Psoas muscle (tissue), 8 donors: ENCODE measurements around the gene SRPRB. TPM values are rescaled to one million over a fixed set of nuclear protein-coding genes. Genes with fewer than 3 reads are reported as not detected.

Experiments
- ATAC-seq, 4 donors: fragments of 200-7000 bp; cut with Tn5 transposase; one replicate each; pipeline ENCODE4 v1.9.1; 2020; ENCODE audit warnings: moderate library complexity in 3 of 4, mild to moderate bottlenecking in 2 of 4
- DNase-seq, 2 donors: peaks; one replicate each; pipeline ENCODE4 v3.0.0-alpha.2; 2020
- H3K27ac ChIP-seq: fragments of 200-600 bp; one replicate; pipeline ENCODE4 v1.8.0; 2022
- H3K27me3 ChIP-seq, 3 donors: fragments of 200-600 bp in 1 of 3; one replicate each; pipeline versions ENCODE4 v1.6.1 to v1.8.0; 2013 to 2022; ENCODE audit warnings: low read length in 2 of 3, mild to moderate bottlenecking in 2 of 3, moderate library complexity in 1 of 3; ENCODE audit not compliant: insufficient read depth in 3 of 3
- H3K36me3 ChIP-seq, 2 donors: fragments of 200-600 bp in 1 of 2; one replicate each; pipeline versions ENCODE4 v1.6.1 to v1.8.0; 2013 to 2022; ENCODE audit warnings: low read depth in 1 of 2, mild to moderate bottlenecking in 1 of 2, moderate library complexity in 1 of 2; ENCODE audit not compliant: insufficient read depth in 1 of 2
- H3K4me1 ChIP-seq: fragments of 200-600 bp; one replicate; pipeline ENCODE4 v1.8.0; 2022
- H3K4me3 ChIP-seq: fragments of 200-600 bp; one replicate; pipeline ENCODE4 v1.8.0; 2022; ENCODE audit warnings: mild to moderate bottlenecking
- H3K9me3 ChIP-seq: fragments of 200-600 bp; one replicate; pipeline ENCODE4 v1.8.0; 2022
- WGBS, 3 donors: extraction: QIAGEN DNeasy Blood & Tissue Kit; methylation state at CpG; one replicate each; pipeline versions ENCODE4 v1.1.6 to v1.1.7; 2013; 5-methylcytosine and 5-hydroxymethylcytosine counted together
- intact Hi-C, 2 donors: fragments of 100-400 bp; cut with DNase I; formaldehyde crosslinking; loops; one replicate each; pipeline versions ENCODE4 v1.11.0 to v1.14.2; 2022
- polyA plus RNA-seq, 3 donors: library from polyadenylated mRNA; stranded (reverse); fragments of 200-250 nt; gene quantifications; one replicate each; pipeline ENCODE4 v1.2.3, GENCODE V29; 2013
- total RNA-seq, 4 donors: library from RNA; stranded (reverse); fragmentation: NEBNext Ultra II Directional in 2 of 4; extraction: Animal tissue kit (Norgen Biotek cat#: 25700) in 2 of 4; gene quantifications; one replicate each; pipeline versions ENCODE4 v1.2.1 to v1.2.4, GENCODE V29; 2021 to 2023
- TF ChIP-seq, protein P1 (sequence below): fragments of 200-600 bp; IDR thresholded peaks from one replicate; pipeline ENCODE4 v1.8.0; 2022; ENCODE audit warnings: antibody characterized with exemption
- donor health status: healthy with polysubstance abuse.
- donor health status: DM: no; HTN: no; CAD: no; lungs with moderate emphysema.
- donor health status: Bipolar disorder and iron deficiency.
- donor health status: healthy.
- donor health status: DM: yes; HTN: yes; CAD: no.
- donor health status: DM: no; HTN: no; CAD: no.
- donor health status: DM: no; HTN: no; CAD: no.
- donor health status: DM: yes; HTN: yes; CAD: no.

SRPRB gene
- total and polyA plus RNA-seq, 7 donors: 28.0 to 70.4 (median 45.0) TPM

DNA sequence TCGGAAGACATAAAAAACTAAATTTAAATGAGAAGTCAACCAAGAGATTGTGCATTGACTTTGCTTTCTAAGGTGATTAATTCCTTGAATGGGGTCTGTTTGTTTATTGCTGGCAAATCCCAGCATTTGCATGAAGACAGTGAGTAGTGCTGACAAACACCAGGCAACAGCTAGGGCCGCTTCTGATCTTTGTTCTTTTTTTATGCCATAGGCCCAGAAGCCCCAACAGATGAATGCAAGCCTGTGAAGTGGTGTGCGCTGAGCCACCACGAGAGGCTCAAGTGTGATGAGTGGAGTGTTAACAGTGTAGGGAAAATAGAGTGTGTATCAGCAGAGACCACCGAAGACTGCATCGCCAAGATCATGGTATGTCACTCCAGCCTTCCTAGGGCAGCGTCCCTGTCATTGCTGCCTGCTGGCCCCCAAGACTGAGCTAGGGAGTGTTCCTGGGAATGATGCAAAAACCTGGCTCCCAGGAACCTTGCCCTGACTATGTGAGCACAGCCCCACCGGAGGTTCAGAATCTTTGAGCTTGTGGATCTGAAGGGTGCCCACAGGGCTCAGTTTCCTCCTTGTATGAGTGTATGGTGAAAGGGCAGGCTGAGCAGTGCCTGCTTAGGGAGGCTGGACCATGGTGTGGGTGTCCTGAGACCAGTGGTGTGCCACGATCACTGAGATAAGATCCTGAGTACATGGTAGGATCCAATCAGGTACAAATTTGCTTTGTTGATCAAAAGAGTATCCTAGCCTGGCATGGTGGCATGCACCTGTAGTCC lies 46.5 kb upstream of the SRPRB start:
- no peaks in the 10 kb centered on the region for H3K4me1 ChIP-seq
- H3K27ac ChIP-seq: no peak overlapping the region
- no peak overlapping the region for H3K4me3 ChIP-seq
- H3K27me3 ChIP-seq: peaks cover 0 to 8% (median 0%) of the 10 kb centered on the region in 3 donors
- TF ChIP-seq, protein P1, sequence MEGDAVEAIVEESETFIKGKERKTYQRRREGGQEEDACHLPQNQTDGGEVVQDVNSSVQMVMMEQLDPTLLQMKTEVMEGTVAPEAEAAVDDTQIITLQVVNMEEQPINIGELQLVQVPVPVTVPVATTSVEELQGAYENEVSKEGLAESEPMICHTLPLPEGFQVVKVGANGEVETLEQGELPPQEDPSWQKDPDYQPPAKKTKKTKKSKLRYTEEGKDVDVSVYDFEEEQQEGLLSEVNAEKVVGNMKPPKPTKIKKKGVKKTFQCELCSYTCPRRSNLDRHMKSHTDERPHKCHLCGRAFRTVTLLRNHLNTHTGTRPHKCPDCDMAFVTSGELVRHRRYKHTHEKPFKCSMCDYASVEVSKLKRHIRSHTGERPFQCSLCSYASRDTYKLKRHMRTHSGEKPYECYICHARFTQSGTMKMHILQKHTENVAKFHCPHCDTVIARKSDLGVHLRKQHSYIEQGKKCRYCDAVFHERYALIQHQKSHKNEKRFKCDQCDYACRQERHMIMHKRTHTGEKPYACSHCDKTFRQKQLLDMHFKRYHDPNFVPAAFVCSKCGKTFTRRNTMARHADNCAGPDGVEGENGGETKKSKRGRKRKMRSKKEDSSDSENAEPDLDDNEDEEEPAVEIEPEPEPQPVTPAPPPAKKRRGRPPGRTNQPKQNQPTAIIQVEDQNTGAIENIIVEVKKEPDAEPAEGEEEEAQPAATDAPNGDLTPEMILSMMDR: no peak
- ATAC-seq (no peak), DNase-seq (no peak)
- H3K9me3 ChIP-seq: no peaks in the 10 kb centered on the region
- WGBS, 3 donors: 89 to 93% (median 93%) methylated on average over 9 of the region's 9 CpGs
- H3K36me3 ChIP-seq: no peaks in the 10 kb centered on the region
- intact Hi-C loops: no loop called here

DNA sequence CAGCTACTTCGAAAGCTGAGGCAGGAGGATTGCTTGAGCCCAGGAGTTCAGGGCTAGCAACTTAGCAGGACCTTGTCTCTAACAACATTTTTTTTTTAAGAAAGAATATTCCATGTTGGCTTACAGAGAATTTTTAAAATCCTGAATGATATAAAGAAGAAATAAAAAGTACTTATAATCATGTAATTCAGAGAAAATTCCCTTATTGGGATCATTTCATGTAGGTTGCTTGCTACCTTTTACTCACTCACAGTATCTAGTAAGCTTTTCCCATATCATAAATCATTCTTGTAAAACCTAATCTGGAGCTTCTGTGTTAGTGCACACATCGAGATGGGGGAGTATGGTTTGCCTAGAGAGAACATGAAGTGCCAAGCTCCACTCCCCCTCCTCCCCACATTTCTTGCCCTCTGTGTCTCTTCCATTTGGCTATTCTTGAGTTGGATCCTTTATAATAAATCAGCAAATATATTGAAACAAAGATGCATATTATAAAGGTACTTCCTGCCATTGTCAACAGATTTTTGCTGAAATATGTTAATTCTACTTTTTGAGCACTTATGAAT lies 45.8 kb upstream of the SRPRB start:
- Histone ChIP-seq H3K27me3 (peaks cover 0 to 8% (median 0%) of the 10 kb centered on the region in 3 donors), H3K4me3 (no peak overlapping the region), H3K36me3 (no peaks in the 10 kb centered on the region), H3K4me1 (no peaks in the 10 kb centered on the region), H3K27ac (no peak overlapping the region), H3K9me3 (no peaks in the 10 kb centered on the region)
- TF ChIP-seq, protein P1: no peak
- intact Hi-C loops: no loop called here
- DNase-seq (no peak), ATAC-seq (no peak)
- WGBS, 3 donors: 65 to 73% (median 72%) methylated on average over 2 of the region's 2 CpGs

GRCh38 chr3:133760916-133761315 lies 44.7 kb upstream of the SRPRB start:
- ATAC-seq: no peak
- intact Hi-C loops: no loop called here
- 90 to 95% (median 93%) methylated on average over 2 of the region's 2 CpGs for WGBS, 3 donors

GRCh38 chr3:133761605-133762484 lies 43.8 kb upstream of the SRPRB start:
- TF ChIP-seq, protein P1: no peak
- Histone ChIP-seq H3K27ac (no peak overlapping the region), H3K27me3 (peaks cover 0 to 8% (median 0%) of the 10 kb centered on the region in 3 donors), H3K4me3 (no peak overlapping the region), H3K36me3 (no peaks in the 10 kb centered on the region), H3K9me3 (no peaks in the 10 kb centered on the region), H3K4me1 (no peaks in the 10 kb centered on the region)
- DNase-seq (no peak), ATAC-seq (no peak)
- WGBS, 3 donors: 45 to 60% (median 47%) methylated on average over 6 of the region's 6 CpGs
- intact Hi-C loops: no loop called here

More at GRCh38 chr3:133760916-133761315, 44.7 kb upstream of the SRPRB start:
- Histone ChIP-seq H3K27ac (no peak overlapping the region), H3K36me3 (no peaks in the 10 kb centered on the region), H3K4me1 (no peaks in the 10 kb centered on the region), H3K4me3 (no peak overlapping the region), H3K9me3 (no peaks in the 10 kb centered on the region), H3K27me3 (peaks cover 0 to 8% (median 0%) of the 10 kb centered on the region in 3 donors)
- TF ChIP-seq, protein P1: no peak
- no peak for DNase-seq
